ENCODE data around the gene TMED7.
A peak's percentile ranks its signal among the peaks of the same experiment; 100 is the strongest.

Gene TMED7

DNA sequence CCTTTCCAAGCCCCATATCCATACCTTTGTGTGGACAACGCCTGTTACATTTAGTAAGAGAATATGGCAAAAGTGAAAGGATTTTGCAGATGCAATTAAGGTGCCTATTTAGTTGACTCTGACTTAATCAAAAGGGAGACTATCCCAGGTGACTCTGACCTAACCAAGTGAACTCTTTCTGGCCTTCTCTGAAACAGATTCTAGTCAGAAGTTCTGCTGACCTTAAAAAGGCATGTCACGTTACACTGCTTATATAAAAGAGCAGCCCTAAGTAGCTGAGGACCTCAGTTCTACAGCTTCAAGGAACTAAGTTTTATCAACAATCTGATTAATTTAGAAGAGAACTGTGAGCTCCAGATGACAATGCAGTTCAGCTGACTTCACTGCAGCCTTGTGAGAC is 17.9 kb downstream of the TMED7 start:
- Histone ChIP-seq H3K4me3 (ENCODE audit: low read depth in 1 of 2, low read length in 2 of 2) (no peak overlapping the region), H3K9ac (ENCODE audit: low read depth in 1 of 2, low read length in 2 of 2) (no peak overlapping the region), H3K27ac (ENCODE audit: low read depth, low read length) (no peak overlapping the region), H3K9me3 (ENCODE audit: control insufficient read depth in 1 of 2, low read length in 2 of 2) (no peaks in the 10 kb centered on the region), H3K36me3 (ENCODE audit: control insufficient read depth in 1 of 2, insufficient read depth in 2 of 2, low read length in 2 of 2) (peaks cover 0 to 9% of the 10 kb centered on the region in 2 donors), H3K27me3 (ENCODE audit: control insufficient read depth in 1 of 2, insufficient read depth in 2 of 2, low read length in 2 of 2) (no peaks in the 10 kb centered on the region), H3K4me1 (ENCODE audit: control insufficient read depth in 1 of 2, insufficient read depth in 2 of 2, low read length in 2 of 2) (peaks cover 2 to 3% of the 10 kb centered on the region in 2 donors)

DNA sequence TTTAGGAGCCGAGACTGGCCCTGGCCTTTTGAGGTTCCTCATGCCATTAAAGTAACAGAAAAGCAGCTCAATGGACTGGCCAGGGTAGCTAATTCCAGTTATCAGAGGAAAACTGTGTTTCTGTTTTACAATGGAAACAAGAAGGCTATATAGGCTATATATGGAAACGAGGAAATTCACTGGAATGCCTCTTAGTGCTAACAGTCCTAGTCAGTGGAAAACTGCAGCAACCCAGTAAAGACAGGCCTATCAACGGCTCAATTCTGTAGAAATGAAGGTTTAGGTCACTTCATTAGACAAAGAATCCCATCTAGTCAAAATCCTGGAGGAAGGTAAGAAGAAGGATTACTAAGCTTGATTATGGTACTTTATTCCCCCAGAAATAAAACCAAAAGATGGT is 20.4 kb downstream of the TMED7 start:
- no peaks in the 10 kb centered on the region for H3K27me3 ChIP-seq (ENCODE audit: control insufficient read depth in 1 of 2, insufficient read depth in 2 of 2, low read length in 2 of 2)
- no peak overlapping the region for H3K27ac ChIP-seq (ENCODE audit: low read depth, low read length)
- H3K9me3 ChIP-seq (ENCODE audit: control insufficient read depth in 1 of 2, low read length in 2 of 2): no peaks in the 10 kb centered on the region
- no peak overlapping the region for H3K9ac ChIP-seq (ENCODE audit: low read depth in 1 of 2, low read length in 2 of 2)
- H3K36me3 ChIP-seq (ENCODE audit: control insufficient read depth in 1 of 2, insufficient read depth in 2 of 2, low read length in 2 of 2): no peaks in the 10 kb centered on the region
- H3K4me3 ChIP-seq (ENCODE audit: low read depth in 1 of 2, low read length in 2 of 2): no peak overlapping the region
- H3K4me1 ChIP-seq (ENCODE audit: control insufficient read depth in 1 of 2, insufficient read depth in 2 of 2, low read length in 2 of 2): peaks cover 12 to 16% of the 10 kb centered on the region in 2 donors

DNA sequence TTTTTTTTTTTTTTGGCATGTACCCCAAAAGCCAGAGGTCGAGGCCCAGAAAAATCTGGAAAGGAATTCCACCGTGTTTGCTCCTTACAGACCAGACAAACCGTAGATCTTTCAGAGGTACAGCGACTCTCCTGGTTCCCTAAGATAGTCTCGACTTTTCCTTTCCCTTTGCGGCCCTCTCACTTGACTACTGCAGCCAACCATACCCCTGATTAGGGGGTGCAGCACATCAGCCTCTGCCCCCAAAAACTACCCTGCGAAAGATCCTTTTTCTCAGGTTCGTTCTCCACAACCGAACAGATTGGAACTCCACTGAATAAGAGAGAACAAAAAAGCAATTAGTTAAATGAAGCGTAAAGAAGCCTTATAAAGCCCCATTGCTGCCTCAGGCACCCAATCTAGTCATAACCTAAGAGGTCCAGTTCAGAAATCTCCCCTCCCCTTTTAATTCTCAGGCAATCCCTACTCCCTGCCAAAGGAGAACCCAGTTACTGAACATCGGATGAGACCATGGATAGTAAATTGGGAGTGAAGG is 23.2 kb downstream of the TMED7 start:
- Histone ChIP-seq H3K9ac (ENCODE audit: low read depth in 1 of 2, low read length in 2 of 2) (peak overlapping the region; percentile 85 to 91), H3K4me3 (ENCODE audit: low read depth in 1 of 2, low read length in 2 of 2) (peak overlapping the region; percentile 83 to 84), H3K9me3 (ENCODE audit: control insufficient read depth in 1 of 2, low read length in 2 of 2) (no peaks in the 10 kb centered on the region), H3K4me1 (ENCODE audit: control insufficient read depth in 1 of 2, insufficient read depth in 2 of 2, low read length in 2 of 2) (peaks cover 18% of the 10 kb centered on the region in 2 donors), H3K27ac (ENCODE audit: low read depth, low read length) (peak overlapping the region; percentile 82), H3K36me3 (ENCODE audit: control insufficient read depth in 1 of 2, insufficient read depth in 2 of 2, low read length in 2 of 2) (no peaks in the 10 kb centered on the region), H3K27me3 (ENCODE audit: control insufficient read depth in 1 of 2, insufficient read depth in 2 of 2, low read length in 2 of 2) (no peaks in the 10 kb centered on the region)

DNA sequence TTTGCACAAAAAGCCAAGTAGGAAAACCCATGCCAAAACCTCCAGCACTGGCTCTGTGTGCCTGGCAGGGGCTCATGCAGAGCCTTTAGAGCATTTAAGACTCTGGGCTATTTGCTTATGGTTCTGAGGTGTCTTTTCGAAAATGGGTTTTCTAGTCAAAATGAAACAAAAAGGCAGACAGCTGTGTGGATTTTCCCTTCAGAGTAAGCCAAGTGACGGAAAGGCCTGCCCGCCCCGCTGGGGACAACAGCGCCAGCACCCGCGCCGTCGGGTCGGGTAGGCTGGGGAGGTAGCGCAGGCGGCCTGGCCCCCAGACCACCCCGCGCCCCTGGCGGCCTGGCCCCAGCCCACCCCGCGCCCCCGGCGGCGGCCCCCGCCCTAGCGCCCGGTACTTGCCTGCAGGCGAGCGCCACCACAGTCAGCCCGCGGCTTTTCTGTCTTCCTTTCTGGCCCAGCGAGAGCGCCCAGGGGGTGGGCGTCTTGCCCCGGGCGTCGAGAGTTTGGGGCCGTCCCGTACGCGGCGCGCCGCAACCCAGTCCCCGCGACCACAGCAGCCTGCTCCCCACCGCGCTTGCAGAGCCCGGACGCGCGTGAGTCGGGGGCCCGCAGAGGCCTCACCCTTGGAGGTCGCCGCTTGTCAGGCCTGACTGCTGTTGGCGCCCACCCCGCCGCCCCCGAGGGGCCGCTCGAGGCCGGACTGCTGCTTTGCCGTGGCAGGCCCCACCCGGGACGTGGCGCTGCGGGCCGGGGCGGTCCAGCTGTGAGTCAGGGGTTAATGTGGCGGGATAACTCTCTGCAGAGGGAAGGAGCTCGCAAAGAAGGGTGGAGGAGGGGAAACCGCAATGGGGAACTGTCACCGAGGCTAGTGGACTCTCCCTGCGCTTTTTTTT is 23.9 kb downstream of the TMED7 start, which contains the start of gene TICAM2:
TICAM2 (minus strand) TSS at position 779 of the 890 bp plus-strand sequence. CDS start 21,223 bp downstream, outside the sequence.
- H3K27me3 ChIP-seq (ENCODE audit: control insufficient read depth in 1 of 2, insufficient read depth in 2 of 2, low read length in 2 of 2): no peaks in the 10 kb centered on the region
- H3K36me3 ChIP-seq (ENCODE audit: control insufficient read depth in 1 of 2, insufficient read depth in 2 of 2, low read length in 2 of 2): no peaks in the 10 kb centered on the region
- peak within 1 kb of the TSS; percentile 85 to 91 for H3K9ac ChIP-seq (ENCODE audit: low read depth in 1 of 2, low read length in 2 of 2)
- H3K4me3 ChIP-seq (ENCODE audit: low read depth in 1 of 2, low read length in 2 of 2): peak within 1 kb of the TSS; percentile 83 to 84
- H3K9me3 ChIP-seq (ENCODE audit: control insufficient read depth in 1 of 2, low read length in 2 of 2): no peaks in the 10 kb centered on the region
- H3K4me1 ChIP-seq (ENCODE audit: control insufficient read depth in 1 of 2, insufficient read depth in 2 of 2, low read length in 2 of 2): peaks cover 18% of the 10 kb centered on the region in 2 donors
- H3K27ac ChIP-seq (ENCODE audit: low read depth, low read length): peak within 1 kb of the TSS; percentile 82

DNA sequence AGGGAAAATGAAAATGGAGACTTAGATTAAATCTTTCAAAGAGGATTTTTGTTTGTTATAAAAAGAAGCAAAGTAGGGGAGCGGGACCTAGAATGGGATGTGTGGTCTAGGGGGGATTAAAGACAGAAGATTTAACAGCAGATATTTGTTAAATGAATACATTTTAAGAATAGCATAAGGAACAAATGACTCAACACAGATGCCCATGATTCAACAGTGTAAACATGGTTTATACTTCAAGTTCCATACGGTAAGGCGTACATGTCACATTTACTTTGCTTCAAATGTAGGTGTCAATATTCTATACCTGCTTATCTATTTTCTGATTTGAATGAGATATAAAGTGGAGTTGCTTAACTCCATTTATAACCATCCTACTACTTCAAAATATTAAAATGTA is 25.1 kb downstream of the TMED7 start:
- H3K4me3 ChIP-seq (ENCODE audit: low read depth in 1 of 2, low read length in 2 of 2): no peak overlapping the region
- H3K36me3 ChIP-seq (ENCODE audit: control insufficient read depth in 1 of 2, insufficient read depth in 2 of 2, low read length in 2 of 2): no peaks in the 10 kb centered on the region
- no peak overlapping the region for H3K27ac ChIP-seq (ENCODE audit: low read depth, low read length)
- H3K4me1 ChIP-seq (ENCODE audit: control insufficient read depth in 1 of 2, insufficient read depth in 2 of 2, low read length in 2 of 2): peaks cover 18% of the 10 kb centered on the region in 2 donors
- no peaks in the 10 kb centered on the region for H3K9me3 ChIP-seq (ENCODE audit: control insufficient read depth in 1 of 2, low read length in 2 of 2)
- no peaks in the 10 kb centered on the region for H3K27me3 ChIP-seq (ENCODE audit: control insufficient read depth in 1 of 2, insufficient read depth in 2 of 2, low read length in 2 of 2)
- no peak overlapping the region for H3K9ac ChIP-seq (ENCODE audit: low read depth in 1 of 2, low read length in 2 of 2)

DNA sequence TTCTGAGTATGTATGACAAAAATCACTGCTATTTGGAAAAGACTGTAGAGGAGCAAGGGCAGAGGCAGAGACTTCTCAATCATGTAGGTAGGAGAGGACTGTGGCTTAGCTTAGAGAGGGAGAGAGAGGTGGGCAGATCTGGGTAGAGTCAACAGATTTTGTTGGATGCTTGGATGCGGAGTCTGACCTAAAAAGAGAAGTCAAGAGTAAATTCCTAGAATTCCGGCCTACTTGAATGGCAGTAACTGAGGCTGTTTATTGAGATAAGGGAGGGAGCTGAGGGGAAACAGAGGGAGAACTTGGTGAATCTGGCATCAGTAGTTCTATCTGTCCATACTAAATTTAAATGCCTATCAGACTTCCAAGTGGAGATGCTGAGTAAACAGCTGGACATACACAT is 25.9 kb downstream of the TMED7 start:
- Histone ChIP-seq H3K4me3 (ENCODE audit: low read depth in 1 of 2, low read length in 2 of 2) (no peak overlapping the region), H3K27ac (ENCODE audit: low read depth, low read length) (no peak overlapping the region), H3K36me3 (ENCODE audit: control insufficient read depth in 1 of 2, insufficient read depth in 2 of 2, low read length in 2 of 2) (no peaks in the 10 kb centered on the region), H3K4me1 (ENCODE audit: control insufficient read depth in 1 of 2, insufficient read depth in 2 of 2, low read length in 2 of 2) (peaks cover 18% of the 10 kb centered on the region in 2 donors), H3K27me3 (ENCODE audit: control insufficient read depth in 1 of 2, insufficient read depth in 2 of 2, low read length in 2 of 2) (no peaks in the 10 kb centered on the region), H3K9ac (ENCODE audit: low read depth in 1 of 2, low read length in 2 of 2) (no peak overlapping the region), H3K9me3 (ENCODE audit: control insufficient read depth in 1 of 2, low read length in 2 of 2) (no peaks in the 10 kb centered on the region)

DNA sequence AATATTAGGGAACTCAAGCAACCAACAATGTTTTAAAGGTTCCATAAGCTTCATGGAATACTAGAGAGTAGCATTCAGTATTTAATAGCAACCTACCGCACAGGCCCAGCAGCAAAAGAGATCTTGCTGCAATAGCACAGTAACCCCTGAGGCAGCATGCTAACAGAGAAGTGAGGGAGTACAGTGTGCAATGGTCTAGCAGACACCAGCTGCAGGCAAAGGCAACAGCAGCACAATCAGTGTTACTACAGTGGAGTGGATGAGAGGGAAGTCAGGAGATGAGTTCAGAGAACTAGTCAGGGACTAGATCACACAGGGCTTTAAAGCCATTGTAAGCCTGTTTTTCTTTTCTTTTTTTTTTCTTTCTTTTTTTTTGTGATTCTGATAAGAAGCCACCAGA is 26.3 kb downstream of the TMED7 start:
- no peak overlapping the region for H3K4me3 ChIP-seq (ENCODE audit: low read depth in 1 of 2, low read length in 2 of 2)
- peaks cover 18% of the 10 kb centered on the region in 2 donors for H3K4me1 ChIP-seq (ENCODE audit: control insufficient read depth in 1 of 2, insufficient read depth in 2 of 2, low read length in 2 of 2)
- H3K9ac ChIP-seq (ENCODE audit: low read depth in 1 of 2, low read length in 2 of 2): no peak overlapping the region
- no peaks in the 10 kb centered on the region for H3K9me3 ChIP-seq (ENCODE audit: control insufficient read depth in 1 of 2, low read length in 2 of 2)
- no peaks in the 10 kb centered on the region for H3K36me3 ChIP-seq (ENCODE audit: control insufficient read depth in 1 of 2, insufficient read depth in 2 of 2, low read length in 2 of 2)
- no peaks in the 10 kb centered on the region for H3K27me3 ChIP-seq (ENCODE audit: control insufficient read depth in 1 of 2, insufficient read depth in 2 of 2, low read length in 2 of 2)
- H3K27ac ChIP-seq (ENCODE audit: low read depth, low read length): no peak overlapping the region

DNA sequence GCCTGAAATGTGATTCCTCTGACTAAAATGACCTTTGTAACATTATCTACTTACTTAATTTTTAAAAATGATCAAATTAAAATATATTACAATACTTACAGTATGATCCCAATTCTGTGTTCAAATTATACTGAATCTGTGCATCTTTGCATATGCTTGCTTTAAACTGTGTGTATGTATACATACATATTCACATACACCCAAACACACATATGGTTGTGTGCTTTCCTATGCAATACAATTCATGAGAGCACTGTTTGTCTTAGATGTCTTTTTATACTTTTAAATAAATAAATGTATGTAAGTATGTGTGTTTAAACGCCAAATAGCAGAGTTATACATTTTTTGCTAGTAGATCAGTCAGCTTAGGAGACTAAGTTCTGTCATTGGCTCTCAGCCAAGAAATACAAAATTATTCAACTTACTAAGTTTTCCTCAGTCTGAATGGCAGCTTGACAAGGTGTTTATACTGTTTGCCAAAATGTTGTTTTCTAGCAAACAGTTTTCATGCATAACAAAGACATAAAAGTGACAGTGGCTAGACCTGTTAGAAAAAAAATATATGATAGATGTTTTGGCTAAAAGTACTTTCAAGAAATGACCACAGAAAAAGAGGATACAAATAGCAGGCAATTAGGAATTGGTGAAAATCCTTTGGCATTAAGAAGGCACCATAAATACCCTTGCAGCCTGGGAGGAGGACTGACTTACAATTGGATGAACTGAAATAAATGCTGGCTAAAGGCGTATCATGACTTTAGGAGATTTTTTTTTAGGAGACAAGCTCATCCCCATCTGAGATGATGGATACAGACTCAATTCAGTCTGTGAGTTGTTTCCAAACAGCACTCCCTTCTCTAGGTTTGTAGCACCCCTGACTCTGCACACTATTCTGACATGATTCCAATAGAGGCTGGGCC is 31.4 kb downstream of the TMED7 start:
- Histone ChIP-seq H3K9ac (ENCODE audit: low read depth in 1 of 2, low read length in 2 of 2) (no peak overlapping the region), H3K4me1 (ENCODE audit: control insufficient read depth in 1 of 2, insufficient read depth in 2 of 2, low read length in 2 of 2) (no peaks in the 10 kb centered on the region), H3K4me3 (ENCODE audit: low read depth in 1 of 2, low read length in 2 of 2) (no peak overlapping the region), H3K27ac (ENCODE audit: low read depth, low read length) (no peak overlapping the region), H3K9me3 (ENCODE audit: control insufficient read depth in 1 of 2, low read length in 2 of 2) (no peaks in the 10 kb centered on the region), H3K27me3 (ENCODE audit: control insufficient read depth in 1 of 2, insufficient read depth in 2 of 2, low read length in 2 of 2) (no peaks in the 10 kb centered on the region), H3K36me3 (ENCODE audit: control insufficient read depth in 1 of 2, insufficient read depth in 2 of 2, low read length in 2 of 2) (no peaks in the 10 kb centered on the region)

DNA sequence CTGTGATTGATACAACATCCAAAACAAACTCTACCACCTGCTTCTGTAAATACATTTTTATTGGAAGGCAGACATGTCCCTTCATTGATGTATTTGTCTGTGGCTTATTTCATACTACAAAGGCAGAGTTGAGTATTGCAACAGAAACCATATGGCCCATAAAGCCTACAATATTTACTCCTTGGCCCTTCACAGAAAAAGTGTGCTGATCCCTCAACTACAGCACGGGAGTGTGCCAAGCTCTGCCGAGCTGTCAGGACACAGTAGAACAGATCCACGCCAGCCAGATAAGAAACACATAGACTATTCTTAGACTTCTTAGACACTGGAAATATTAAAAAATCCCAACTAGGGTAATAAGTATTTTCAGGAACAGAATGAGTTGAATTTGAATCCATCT is 36.8 kb downstream of the TMED7 start:
- no peaks in the 10 kb centered on the region for H3K36me3 ChIP-seq (ENCODE audit: control insufficient read depth in 1 of 2, insufficient read depth in 2 of 2, low read length in 2 of 2)
- H3K27me3 ChIP-seq (ENCODE audit: control insufficient read depth in 1 of 2, insufficient read depth in 2 of 2, low read length in 2 of 2): no peaks in the 10 kb centered on the region
- no peak overlapping the region for H3K9ac ChIP-seq (ENCODE audit: low read depth in 1 of 2, low read length in 2 of 2)
- H3K4me3 ChIP-seq (ENCODE audit: low read depth in 1 of 2, low read length in 2 of 2): no peak overlapping the region
- no peak overlapping the region for H3K27ac ChIP-seq (ENCODE audit: low read depth, low read length)
- H3K4me1 ChIP-seq (ENCODE audit: control insufficient read depth in 1 of 2, insufficient read depth in 2 of 2, low read length in 2 of 2): peaks cover 0 to 4% of the 10 kb centered on the region in 2 donors
- no peaks in the 10 kb centered on the region for H3K9me3 ChIP-seq (ENCODE audit: control insufficient read depth in 1 of 2, low read length in 2 of 2)

DNA sequence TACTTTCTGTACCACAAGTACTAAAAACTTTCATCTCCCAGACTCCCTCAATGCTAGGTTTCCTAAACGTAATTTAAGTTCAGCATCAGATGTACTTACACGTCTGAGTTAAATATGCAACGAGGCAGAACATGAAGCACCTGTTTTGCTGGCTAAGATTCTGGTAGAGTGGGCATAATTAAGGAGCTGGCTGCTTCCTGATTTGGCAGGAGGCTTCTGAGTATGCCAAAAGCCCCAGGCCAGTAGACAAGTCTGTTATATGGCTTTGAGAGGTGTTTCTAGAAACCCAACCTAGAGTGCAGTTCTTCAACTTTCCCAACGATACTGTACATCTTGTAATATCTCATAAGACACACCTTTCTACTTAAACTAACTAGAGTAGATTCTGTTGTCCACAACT is 37.2 kb downstream of the TMED7 start:
- H3K27me3 ChIP-seq (ENCODE audit: control insufficient read depth in 1 of 2, insufficient read depth in 2 of 2, low read length in 2 of 2): no peaks in the 10 kb centered on the region
- H3K36me3 ChIP-seq (ENCODE audit: control insufficient read depth in 1 of 2, insufficient read depth in 2 of 2, low read length in 2 of 2): no peaks in the 10 kb centered on the region
- no peak overlapping the region for H3K27ac ChIP-seq (ENCODE audit: low read depth, low read length)
- no peaks in the 10 kb centered on the region for H3K9me3 ChIP-seq (ENCODE audit: control insufficient read depth in 1 of 2, low read length in 2 of 2)
- H3K4me3 ChIP-seq (ENCODE audit: low read depth in 1 of 2, low read length in 2 of 2): no peak overlapping the region
- H3K4me1 ChIP-seq (ENCODE audit: control insufficient read depth in 1 of 2, insufficient read depth in 2 of 2, low read length in 2 of 2): peaks cover 0 to 4% of the 10 kb centered on the region in 2 donors
- H3K9ac ChIP-seq (ENCODE audit: low read depth in 1 of 2, low read length in 2 of 2): no peak overlapping the region
